A673 (cell line): ENCODE measurements around the gene DOK3. TPM values are rescaled to one million over a fixed set of nuclear protein-coding genes. Genes with fewer than 3 reads are reported as not detected.

Source experiments
- BruUV-seq: library from RNA; stranded (reverse); fragments of 400-500 nt; replicated peaks from 2 replicates; lab custom pipeline; 2021; lab: Mats Ljungman, UMichigan
- CTCF ChIA-PET: fragments of 300-600 bp; sonication (Branson Sonifier 250); formaldehyde crosslinking; loops from one replicate; lab custom pipeline; 2022; ENCODE audit warnings: antibody characterized with exemption; lab: Charles Lee
- POLR2A ChIA-PET: fragments of 300-600 bp; sonication (Branson Sonifier 250); formaldehyde crosslinking; loops from one replicate; lab custom pipeline; 2022; ENCODE audit warnings: antibody characterized with exemption; ENCODE audit not compliant: low non-redundant PET; lab: Charles Lee
- DNase-seq: peaks from one replicate; pipeline ENCODE4 v3.0.0-alpha.2; 2015; ENCODE audit warnings: low spot score
- H3K27ac ChIP-seq: fragments of 200-600 bp; sonication (generic); 2 replicates; pipeline ENCODE4 v1.5.1; 2016; ENCODE audit warnings: mixed run types, low read depth, mild to moderate bottlenecking, mixed read lengths, antibody characterized with exemption, low read length; ENCODE audit not compliant: poor library complexity, severe bottlenecking
- H3K27me3 ChIP-seq: fragments of 200-600 bp; sonication (generic); replicated peaks from 2 replicates; pipeline ENCODE4 v1.6.1; 2017; ENCODE audit warnings: mixed run types, low read depth, mild to moderate bottlenecking, mixed read lengths, antibody characterized with exemption, low read length; ENCODE audit not compliant: insufficient read depth, poor library complexity
- H3K36me3 ChIP-seq: fragments of 200-600 bp; sonication (generic); 2 replicates; pipeline ENCODE4 v1.6.1; 2016; ENCODE audit warnings: mixed run types, mild to moderate bottlenecking, mixed read lengths, antibody characterized with exemption, low read length; ENCODE audit not compliant: insufficient read depth, poor library complexity, severe bottlenecking
- H3K4me1 ChIP-seq: fragments of 200-600 bp; sonication (generic); 2 replicates; pipeline ENCODE4 v1.6.1; 2017; ENCODE audit warnings: mixed run types, mild to moderate bottlenecking, mixed read lengths, antibody characterized with exemption, low read length; ENCODE audit not compliant: insufficient read depth, poor library complexity, severe bottlenecking
- H3K4me3 ChIP-seq: fragments of 200-600 bp; sonication (generic); 2 replicates; pipeline ENCODE4 v1.5.1; 2016; ENCODE audit warnings: low read depth, mixed run types, mild to moderate bottlenecking, mixed read lengths, low read length; ENCODE audit not compliant: poor library complexity, severe bottlenecking
- H3K9me3 ChIP-seq: fragments of 200-600 bp; sonication (generic); 2 replicates; pipeline ENCODE4 v1.6.1; 2016; ENCODE audit warnings: mixed run types, low read depth, mild to moderate bottlenecking, mixed read lengths, antibody characterized with exemption, low read length; ENCODE audit not compliant: poor library complexity, severe bottlenecking
- CTCF ChIP-seq: fragments of 300-800, 200-600 bp; sonication (generic); conservative IDR thresholded peaks from 2 replicates; pipeline ENCODE4 v1.5.1; 2017; ENCODE audit warnings: low read depth, mild to moderate bottlenecking, antibody characterized with exemption, low read length, moderate library complexity, mixed read lengths
- EZH2 ChIP-seq: fragments of 200-600 bp; sonication (generic); IDR thresholded peaks from 2 replicates; pipeline ENCODE4 v1.6.1; 2017; ENCODE audit warnings: borderline replicate concordance, low read depth, mild to moderate bottlenecking, mixed read lengths, antibody characterized with exemption, low read length; ENCODE audit not compliant: poor library complexity, severe bottlenecking
- intact Hi-C: fragments of 100-400 bp; cut with micrococcal nuclease; formaldehyde crosslinking; loops from one replicate; pipeline ENCODE4 v1.10.0; 2022; ENCODE audit not compliant: unreplicated experiment
- total RNA-seq: library from RNA; stranded (reverse); gene quantifications from 2 replicates; pipeline ENCODE4 v1.2.3, GENCODE V29; 2021

DOK3 gene
- total RNA-seq, 1 experiment from 2014 or later, result 15.0 TPM

DNA sequence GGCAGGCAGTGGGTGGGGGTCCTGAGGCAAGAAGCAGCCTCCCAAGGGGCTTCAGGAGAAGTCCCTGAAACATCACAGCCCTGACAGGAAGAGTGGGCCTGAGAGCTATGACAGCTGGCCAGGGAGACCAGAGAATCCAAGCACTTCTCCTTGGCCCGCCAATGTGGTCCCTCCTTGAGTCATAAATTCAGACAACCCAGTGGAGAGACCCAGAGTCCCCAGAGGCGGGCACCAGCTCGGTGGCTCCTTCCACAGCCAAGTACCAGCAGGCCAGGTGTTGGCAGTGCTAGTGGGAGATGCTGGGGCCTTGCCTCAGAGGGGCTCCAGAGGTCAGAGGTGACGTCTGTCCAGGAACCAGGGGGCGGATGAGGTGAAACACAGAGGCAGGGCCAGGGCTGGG is 1.6 kb upstream of the DOK3 start:
- ChIA-PET POLR2A (no interaction called here), CTCF (no interaction called here)
- intact Hi-C loops, result no loop called here

GRCh38 chr5:177510567-177511053 is 984 bp upstream of the DOK3 start:
- intact Hi-C loops, result no loop called here
- Histone ChIP-seq H3K27ac (no peak overlapping the region), H3K27me3 (no peaks in the 10 kb centered on the region), H3K9me3 (no peaks in the 10 kb centered on the region), H3K4me1 (no peaks in the 10 kb centered on the region), H3K4me3 (no peak overlapping the region), H3K36me3 (peaks cover 50% of the 10 kb centered on the region)
- DNase-seq, result no peak
- POLR2A ChIA-PET, result no interaction called here
- no TSS peak for BruUV-seq
- CTCF ChIA-PET, result no interaction called here
- TF ChIP-seq CTCF (no peak), EZH2 (no peak)

More for the DNA sequence above, 1.6 kb upstream of the DOK3 start:
- Histone ChIP-seq H3K4me3 (no peak overlapping the region), H3K27me3 (no peaks in the 10 kb centered on the region), H3K4me1 (no peaks in the 10 kb centered on the region), H3K36me3 (peaks cover 54% of the 10 kb centered on the region), H3K9me3 (no peaks in the 10 kb centered on the region), H3K27ac (no peak overlapping the region)
- no TSS peak for BruUV-seq
- DNase-seq, result no peak
- TF ChIP-seq CTCF, result no peak
- TF ChIP-seq EZH2, result no peak

DNA sequence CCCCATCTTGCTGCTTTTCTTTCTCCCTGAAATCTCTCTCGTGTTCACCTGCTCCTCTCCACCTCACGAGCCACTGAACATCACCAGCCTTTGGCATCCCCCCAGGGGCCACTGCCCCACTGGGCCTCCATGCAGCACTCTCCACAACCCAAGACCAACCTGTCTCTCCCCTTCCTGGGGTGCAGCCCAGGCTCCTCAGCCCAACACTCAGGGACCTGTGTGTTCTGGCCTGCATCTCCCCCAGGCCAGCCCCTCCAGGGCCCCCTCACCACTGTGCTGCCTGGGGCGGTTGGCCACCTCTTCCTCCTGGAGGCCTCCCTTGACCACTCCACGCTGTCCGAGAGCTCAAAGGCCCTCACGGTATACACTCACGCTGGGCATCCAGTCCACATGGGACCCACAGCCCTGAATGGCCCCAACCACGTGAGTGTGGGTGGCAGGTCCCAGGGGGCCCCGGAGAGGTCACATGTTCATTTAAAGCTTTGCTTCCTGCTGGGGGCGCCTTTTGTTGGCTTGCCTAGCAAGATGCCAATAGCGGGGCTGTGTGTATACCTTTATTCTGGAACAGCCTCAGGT is 453 bp upstream of the DOK3 start:
- intact Hi-C loops, result no loop called here
- ChIA-PET POLR2A (no interaction called here), CTCF (no interaction called here)
- Histone ChIP-seq H3K36me3 (peaks cover 45% of the 10 kb centered on the region), H3K4me1 (no peaks in the 10 kb centered on the region), H3K4me3 (no peak overlapping the region), H3K9me3 (no peaks in the 10 kb centered on the region), H3K27ac (no peak overlapping the region), H3K27me3 (no peaks in the 10 kb centered on the region)
- BruUV-seq, result no TSS peak
- no peak for TF ChIP-seq EZH2
- TF ChIP-seq CTCF, result no peak
- DNase-seq, result no peak
